Cardiac muscle cell (in vitro differentiated cells and primary cell): ENCODE measurements around the gene TEX22. TPM values are rescaled to one million over a fixed set of nuclear protein-coding genes. Genes with fewer than 3 reads are reported as not detected.

ENCODE experiments used
- DNase-seq, 2 donors: peaks; one replicate each; pipeline versions ENCODE4 v3.0.0 to v3.0.0-alpha.2; 2010 to 2017; ENCODE audit warnings: low read depth in 1 of 2, low spot score in 1 of 2
- H3K27ac ChIP-seq: fragments of 200-600 bp; sonication (generic); 2 replicates; pipeline ENCODE4 v1.5.1; 2016
- H3K27me3 ChIP-seq: fragments of 200-600 bp; sonication (generic); 2 replicates; pipeline ENCODE4 v1.6.0; 2016; ENCODE audit warnings: control low read depth
- H3K36me3 ChIP-seq: fragments of 200-600 bp; sonication (generic); 2 replicates; pipeline ENCODE4 v1.5.1; 2016; ENCODE audit warnings: control low read depth
- H3K4me1 ChIP-seq: fragments of 200-600 bp; sonication (generic); 2 replicates; pipeline ENCODE4 v1.8.1; 2017; ENCODE audit warnings: low read depth, mild to moderate bottlenecking, mixed run types
- H3K4me3 ChIP-seq: fragments of 200-600 bp; sonication (generic); 2 replicates; pipeline ENCODE4 v1.5.1; 2016; ENCODE audit warnings: mild to moderate bottlenecking
- H3K9me3 ChIP-seq: fragments of 200-600 bp; sonication (generic); 2 replicates; pipeline ENCODE4 v1.5.1; 2017; ENCODE audit warnings: low read depth, mild to moderate bottlenecking, control low read depth
- polyA plus RNA-seq: library from polyadenylated mRNA; unstranded; fragments of >200 nt; fragmentation: Nextera tagmentation; extraction: Ambion mirVana; gene quantifications from 2 replicates; pipeline ENCODE4 v1.2.1, GENCODE V29; 2016
- total RNA-seq: library from RNA; depleted of rRNA; stranded (reverse); fragments of >200 nt; gene quantifications from 2 replicates; pipeline ENCODE4 v1.2.3, GENCODE V29; 2016
- TF ChIP-seq, protein P1 (sequence below): IDR thresholded peaks from 2 replicates; pipeline ENCODE4 v1.5.1; 2012; ENCODE audit warnings: low read depth, mild to moderate bottlenecking, low read length

Gene TEX22
- total and polyA plus RNA-seq, 2 experiments from 2014 or later, result 3.7 to 4.1 TPM

DNA sequence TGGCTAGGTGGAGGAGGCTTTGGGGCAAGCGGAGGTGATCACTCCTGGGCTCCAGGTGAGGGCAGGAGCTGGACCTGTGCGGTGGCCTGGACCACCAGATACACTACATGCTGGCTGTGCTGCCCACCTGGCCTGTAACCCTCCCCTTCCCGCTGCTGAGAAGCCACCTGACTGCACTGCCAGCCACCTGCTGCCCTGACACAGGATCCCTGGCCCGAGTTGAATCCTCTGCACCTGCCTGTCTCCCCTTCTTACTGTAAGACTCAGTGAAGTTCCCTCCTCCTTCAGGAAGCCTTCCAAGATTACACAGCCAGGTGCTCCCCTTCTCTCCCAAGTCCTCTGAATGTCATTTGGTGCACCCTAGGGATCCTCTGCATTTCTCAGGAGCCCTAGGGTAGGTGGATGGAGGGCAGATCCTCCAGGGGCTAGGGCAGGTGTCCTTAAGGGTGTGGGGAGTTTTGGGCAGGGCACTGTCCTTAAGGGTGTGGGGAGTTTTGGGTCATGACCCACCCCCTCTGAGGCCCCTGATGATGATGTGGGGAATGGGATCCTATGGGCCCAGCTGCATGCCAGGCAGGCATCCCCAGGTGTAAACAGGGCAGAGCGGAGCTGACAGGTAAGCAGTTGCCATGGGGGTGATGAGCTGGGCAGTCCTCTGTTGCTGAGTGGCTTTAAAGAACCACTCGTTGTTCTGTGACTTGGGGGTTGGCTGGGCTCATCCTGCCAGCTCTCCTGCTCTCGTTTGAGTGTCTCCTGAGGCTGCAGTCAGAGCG is 14.6 kb downstream of the TEX22 start:
- Histone ChIP-seq H3K4me1 (no peaks in the 10 kb centered on the region), H3K27me3 (peaks cover 18% of the 10 kb centered on the region), H3K27ac (no peak overlapping the region), H3K4me3 (no peak overlapping the region), H3K36me3 (no peaks in the 10 kb centered on the region), H3K9me3 (no peaks in the 10 kb centered on the region)
- no peak for DNase-seq
- TF ChIP-seq, protein P1, sequence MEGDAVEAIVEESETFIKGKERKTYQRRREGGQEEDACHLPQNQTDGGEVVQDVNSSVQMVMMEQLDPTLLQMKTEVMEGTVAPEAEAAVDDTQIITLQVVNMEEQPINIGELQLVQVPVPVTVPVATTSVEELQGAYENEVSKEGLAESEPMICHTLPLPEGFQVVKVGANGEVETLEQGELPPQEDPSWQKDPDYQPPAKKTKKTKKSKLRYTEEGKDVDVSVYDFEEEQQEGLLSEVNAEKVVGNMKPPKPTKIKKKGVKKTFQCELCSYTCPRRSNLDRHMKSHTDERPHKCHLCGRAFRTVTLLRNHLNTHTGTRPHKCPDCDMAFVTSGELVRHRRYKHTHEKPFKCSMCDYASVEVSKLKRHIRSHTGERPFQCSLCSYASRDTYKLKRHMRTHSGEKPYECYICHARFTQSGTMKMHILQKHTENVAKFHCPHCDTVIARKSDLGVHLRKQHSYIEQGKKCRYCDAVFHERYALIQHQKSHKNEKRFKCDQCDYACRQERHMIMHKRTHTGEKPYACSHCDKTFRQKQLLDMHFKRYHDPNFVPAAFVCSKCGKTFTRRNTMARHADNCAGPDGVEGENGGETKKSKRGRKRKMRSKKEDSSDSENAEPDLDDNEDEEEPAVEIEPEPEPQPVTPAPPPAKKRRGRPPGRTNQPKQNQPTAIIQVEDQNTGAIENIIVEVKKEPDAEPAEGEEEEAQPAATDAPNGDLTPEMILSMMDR, result no peak

DNA sequence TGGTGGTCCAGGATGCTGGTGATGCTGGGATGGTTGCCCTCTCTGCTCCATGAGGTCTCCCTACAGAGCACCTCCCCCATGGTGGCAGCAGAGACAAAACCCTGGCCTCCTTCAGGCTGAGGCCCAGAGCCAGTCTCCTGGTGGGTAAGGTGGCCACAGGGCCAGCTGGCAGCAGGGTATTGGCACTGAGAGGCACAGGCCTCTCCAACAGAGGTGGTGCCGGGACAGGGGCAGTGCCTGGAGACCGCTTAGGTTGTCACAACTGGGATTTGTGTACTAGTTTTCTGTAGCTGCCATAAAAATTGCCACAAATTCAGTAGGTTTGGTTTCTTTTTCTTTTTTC is 15.2 kb downstream of the TEX22 start:
- Histone ChIP-seq H3K27me3 (peaks cover 15% of the 10 kb centered on the region), H3K9me3 (no peaks in the 10 kb centered on the region), H3K27ac (no peak overlapping the region), H3K4me1 (peaks cover 3% of the 10 kb centered on the region), H3K36me3 (no peaks in the 10 kb centered on the region), H3K4me3 (no peak overlapping the region)
- TF ChIP-seq, protein P1, result no peak
- DNase-seq, result no peak

DNA sequence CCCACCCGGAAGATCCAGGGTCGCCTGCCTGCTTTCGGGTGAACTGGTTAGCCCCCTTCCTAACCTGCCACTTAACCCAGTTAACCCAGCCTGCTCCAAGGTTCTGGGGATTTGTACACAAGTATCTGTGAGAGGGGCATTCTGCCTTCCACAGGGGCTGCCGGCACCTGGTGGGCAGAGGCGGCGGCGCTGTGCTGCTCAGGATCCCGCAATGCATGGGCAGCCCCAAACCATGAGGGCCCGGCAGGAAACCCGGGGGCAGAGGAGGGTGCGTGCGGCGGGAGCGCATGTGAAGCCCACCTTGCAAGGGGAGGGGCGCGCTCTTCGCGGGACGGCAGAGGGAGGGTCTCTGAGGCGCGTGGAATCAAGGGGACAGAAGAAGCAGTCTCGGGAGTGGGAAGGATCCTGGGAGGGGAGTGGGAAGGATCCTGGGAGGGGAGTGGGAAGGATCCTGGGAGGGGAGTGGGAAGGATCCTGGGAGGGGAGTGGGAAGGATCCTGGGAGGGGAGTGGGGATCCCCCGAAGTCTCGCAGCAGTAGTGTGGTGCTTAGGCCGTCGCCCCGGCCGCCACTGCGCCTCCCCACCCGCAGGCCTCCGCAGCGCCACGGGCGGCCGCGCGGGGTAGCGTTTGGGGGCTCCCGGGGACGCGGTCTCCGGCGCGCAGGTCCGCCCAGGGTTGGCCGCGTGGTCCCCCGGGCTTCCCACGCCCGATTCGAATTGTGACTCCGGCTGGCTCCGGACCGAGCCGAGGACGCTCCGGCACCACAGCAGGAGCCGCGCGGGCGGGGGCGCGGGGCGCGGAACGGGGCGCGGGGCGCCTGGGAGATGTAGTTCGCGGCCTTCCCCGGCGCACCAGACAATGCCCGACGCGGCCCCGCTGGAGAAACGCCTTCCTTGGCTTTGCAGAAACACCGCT is 16.4 kb downstream of the TEX22 start:
- TF ChIP-seq, protein P1, result peak; percentile 49
- H3K9me3 ChIP-seq, result no peaks in the 10 kb centered on the region
- H3K36me3 ChIP-seq, result no peaks in the 10 kb centered on the region
- peak; percentile 73 to 82 for DNase-seq
- peak overlapping the region; percentile 65 for H3K27ac ChIP-seq
- H3K4me3 ChIP-seq, result peak overlapping the region; percentile 79
- peaks cover 9% of the 10 kb centered on the region for H3K4me1 ChIP-seq
- peaks cover 14% of the 10 kb centered on the region for H3K27me3 ChIP-seq

DNA sequence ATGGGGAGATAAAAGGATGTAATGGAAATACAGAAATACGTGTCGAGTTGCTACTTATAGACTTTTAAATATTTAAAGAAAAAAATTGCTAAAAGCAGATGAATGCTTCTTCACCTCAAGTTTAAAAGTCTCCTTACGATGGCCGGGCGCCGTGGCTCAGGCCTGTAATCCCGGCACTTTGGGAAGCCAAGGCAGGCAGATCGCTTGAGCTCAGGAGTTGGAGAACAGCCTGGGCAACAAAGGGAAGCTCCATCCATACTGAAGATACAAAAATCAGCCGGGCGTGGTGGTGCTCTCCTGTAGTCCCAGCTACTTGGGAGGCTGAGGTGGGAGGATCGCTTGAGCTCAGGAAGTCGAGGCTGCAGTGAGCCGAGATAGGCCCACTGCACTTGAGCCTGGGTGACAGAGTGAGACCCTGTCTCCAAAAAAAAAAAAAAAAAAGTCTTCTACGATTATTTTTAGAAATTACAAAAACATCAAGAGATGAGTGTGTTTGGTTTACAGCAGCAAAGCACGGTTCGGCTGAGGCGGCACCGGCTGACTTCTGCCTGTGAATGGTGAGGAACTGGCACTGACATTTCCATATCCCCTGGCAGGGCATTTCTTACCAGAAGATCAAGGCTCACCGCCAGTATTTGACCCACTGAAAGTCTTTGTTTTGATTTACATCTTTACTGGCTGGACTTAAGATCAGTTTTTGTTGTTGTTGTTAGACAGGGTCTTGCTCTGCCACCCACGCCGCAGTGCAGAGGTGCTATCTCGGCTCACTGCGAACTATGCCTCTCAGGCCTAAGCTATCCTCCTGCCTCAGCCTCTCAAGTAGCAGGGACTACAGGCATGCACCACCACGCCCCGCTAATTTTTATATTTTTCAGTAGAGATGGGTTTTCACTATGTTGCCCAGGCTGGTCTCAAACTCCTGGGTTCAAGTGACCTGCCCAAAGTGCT is 17.4 kb downstream of the TEX22 start:
- peaks cover 3% of the 10 kb centered on the region for H3K27me3 ChIP-seq
- TF ChIP-seq, protein P1, result no peak
- peaks cover 9% of the 10 kb centered on the region for H3K4me1 ChIP-seq
- H3K9me3 ChIP-seq, result no peaks in the 10 kb centered on the region
- peak overlapping the region; percentile 65 for H3K27ac ChIP-seq
- no peak for DNase-seq
- no peaks in the 10 kb centered on the region for H3K36me3 ChIP-seq
- H3K4me3 ChIP-seq, result peak overlapping the region; percentile 79

DNA sequence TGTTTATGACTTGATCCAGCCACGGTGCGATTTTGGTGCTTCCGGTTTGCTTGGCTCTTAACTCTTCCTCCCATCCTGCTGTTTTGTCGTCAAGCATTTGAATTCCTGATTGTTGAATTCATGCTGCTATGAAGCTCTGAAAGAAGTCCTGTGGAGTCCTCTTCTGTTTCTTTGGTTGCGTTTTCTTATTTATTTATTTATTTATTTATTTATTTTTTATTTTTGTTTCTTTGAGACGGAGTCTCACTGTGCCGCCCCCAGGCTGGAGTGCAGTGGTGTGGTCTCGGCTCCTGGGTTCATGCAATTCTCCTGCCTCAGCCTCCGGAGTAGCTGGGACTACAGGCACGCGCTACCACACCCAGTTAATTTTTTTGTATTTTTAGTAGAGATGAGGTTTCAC is 18.3 kb downstream of the TEX22 start:
- H3K27ac ChIP-seq, result no peak overlapping the region
- H3K4me3 ChIP-seq, result no peak overlapping the region
- H3K36me3 ChIP-seq, result no peaks in the 10 kb centered on the region
- H3K9me3 ChIP-seq, result no peaks in the 10 kb centered on the region
- TF ChIP-seq, protein P1, result no peak
- H3K27me3 ChIP-seq, result no peaks in the 10 kb centered on the region
- H3K4me1 ChIP-seq, result peaks cover 9% of the 10 kb centered on the region
- DNase-seq, result no peak
